Hematopoietic multipotent progenitor cell treated with erythropoietin and hydrocortisone succinate and interleukin-3 and kit ligand, for 6 days (in vitro differentiated cells): Measurements from ENCODE around the gene CUZD1.
"Not testable (repeated sequence)": the region's sequence is repeated elsewhere in the genome, so short reads cannot be mapped to it uniquely, and the experiment has no call there.

Source experiments
- DNase-seq: peaks from one replicate; pipeline ENCODE4 v3.0.0-alpha.2; 2015

The CUZD1 gene

GRCh38 chr10:122845783-122846332, at the start of gene CUZD1:
Gene CUZD1 (minus strand): TSS chr10:122845857. CDS start chr10:122845843, 14 bp downstream.
- no peak for DNase-seq

GRCh38 chr10:122894261-122894944, 48.7 kb upstream of the CUZD1 start:
- peak; percentile 19 for DNase-seq

GRCh38 chr10:122884166-122884565, 38.5 kb upstream of the CUZD1 start:
- DNase-seq, result peak; percentile 63

- peak; percentile 70 for DNase-seq
These were observed 37.1 kb upstream of the CUZD1 start for GRCh38 chr10:122882766-122883165.

GRCh38 chr10:122879339-122880273, 33.9 kb upstream of the CUZD1 start, which contains the start of gene FAM24B:
Gene FAM24B (minus strand): TSS chr10:122879581. CDS start chr10:122850515, 29,066 bp downstream.
- DNase-seq, result peak; percentile 99

GRCh38 chr10:122878799-122879338, 33.2 kb upstream of the CUZD1 start:
- DNase-seq, result peak; percentile 42

GRCh38 chr10:122877264-122877663, 31.6 kb upstream of the CUZD1 start:
- DNase-seq, result peak; percentile 89

GRCh38 chr10:122876467-122876855, 30.8 kb upstream of the CUZD1 start:
- no peak for DNase-seq

GRCh38 chr10:122875843-122876466, 30.3 kb upstream of the CUZD1 start:
- peak; percentile 45 for DNase-seq

- not testable (repeated sequence) for DNase-seq
These were observed 26.3 kb upstream of the CUZD1 start for GRCh38 chr10:122871947-122872346.

GRCh38 chr10:122868768-122869167, 23.1 kb upstream of the CUZD1 start:
- DNase-seq, result not testable (repeated sequence)

- peak; percentile 29 for DNase-seq
These were observed 21.3 kb upstream of the CUZD1 start for GRCh38 chr10:122866757-122867482.

- DNase-seq, result no peak
These were observed 19.2 kb upstream of the CUZD1 start for GRCh38 chr10:122864901-122865300.

- no peak for DNase-seq
These were observed 18.5 kb upstream of the CUZD1 start for GRCh38 chr10:122864194-122864592.

- no peak for DNase-seq
These were observed 17.8 kb upstream of the CUZD1 start for GRCh38 chr10:122863216-122864193.

GRCh38 chr10:122861711-122862161, 16.1 kb upstream of the CUZD1 start:
- peak; percentile 30 for DNase-seq

GRCh38 chr10:122859527-122859926, 13.9 kb upstream of the CUZD1 start:
- DNase-seq, result no peak

- not testable (repeated sequence) for DNase-seq
These were observed 12.4 kb upstream of the CUZD1 start for GRCh38 chr10:122858042-122858441.

- DNase-seq, result no peak
These were observed 11.2 kb upstream of the CUZD1 start for GRCh38 chr10:122856902-122857301.

- DNase-seq, result no peak
These were observed 10.1 kb upstream of the CUZD1 start for GRCh38 chr10:122855745-122856144.

- no peak for DNase-seq
These were observed 9.0 kb upstream of the CUZD1 start for GRCh38 chr10:122854648-122855047.
